Femur (tissue), 1 donor: Measurements from ENCODE around the gene MB21D2.
"Not testable (repeated sequence)": the region's sequence is repeated elsewhere in the genome, so short reads cannot be mapped to it uniquely, and the experiment has no call there.

Source experiments
- DNase-seq: peaks from one replicate; pipeline ENCODE4 v3.0.0-alpha.2; 2017

Gene MB21D2

GRCh38 chr3:192851821-192852372 is 65.8 kb downstream of the MB21D2 start:
- DNase-seq: peak; percentile 60

DNA sequence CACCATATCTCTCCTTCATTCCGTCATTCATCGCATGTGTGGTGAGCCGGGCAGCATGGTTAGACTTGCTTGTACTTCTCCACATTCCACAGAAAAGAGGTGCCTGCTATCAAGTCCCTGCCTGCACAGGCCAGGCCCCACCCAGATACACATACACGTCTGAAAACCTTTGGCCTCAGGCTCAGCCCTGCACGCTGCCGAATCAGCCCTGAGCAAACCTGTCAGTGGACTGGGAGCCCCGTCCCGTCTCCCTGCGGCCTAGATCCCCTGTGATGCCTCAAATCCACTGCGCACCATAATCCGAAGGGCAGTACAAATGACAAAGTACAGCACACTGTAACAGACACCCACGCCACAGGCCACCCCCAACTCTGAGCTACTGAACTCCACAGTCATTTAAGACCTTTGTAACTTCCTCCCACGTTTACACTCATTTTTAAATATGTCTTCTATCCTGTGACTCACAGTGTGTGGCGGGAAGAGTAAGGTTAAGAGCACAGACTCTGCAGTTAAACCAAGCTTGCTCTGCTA is 67.1 kb downstream of the MB21D2 start:
- no peak for DNase-seq

- DNase-seq: not testable (repeated sequence)
Measured at GRCh38 chr3:192849821-192850220, 67.8 kb downstream of the MB21D2 start.

GRCh38 chr3:192848371-192849233 is 69.1 kb downstream of the MB21D2 start:
- no peak for DNase-seq

- DNase-seq: no peak
Measured at GRCh38 chr3:192847941-192848340, 69.7 kb downstream of the MB21D2 start.

GRCh38 chr3:192845526-192845855 is 72.2 kb downstream of the MB21D2 start:
- DNase-seq: no peak

- DNase-seq: no peak
Measured at GRCh38 chr3:192844836-192845525, 72.7 kb downstream of the MB21D2 start.

- no peak for DNase-seq
Measured at GRCh38 chr3:192844486-192844765, 73.2 kb downstream of the MB21D2 start.

DNA sequence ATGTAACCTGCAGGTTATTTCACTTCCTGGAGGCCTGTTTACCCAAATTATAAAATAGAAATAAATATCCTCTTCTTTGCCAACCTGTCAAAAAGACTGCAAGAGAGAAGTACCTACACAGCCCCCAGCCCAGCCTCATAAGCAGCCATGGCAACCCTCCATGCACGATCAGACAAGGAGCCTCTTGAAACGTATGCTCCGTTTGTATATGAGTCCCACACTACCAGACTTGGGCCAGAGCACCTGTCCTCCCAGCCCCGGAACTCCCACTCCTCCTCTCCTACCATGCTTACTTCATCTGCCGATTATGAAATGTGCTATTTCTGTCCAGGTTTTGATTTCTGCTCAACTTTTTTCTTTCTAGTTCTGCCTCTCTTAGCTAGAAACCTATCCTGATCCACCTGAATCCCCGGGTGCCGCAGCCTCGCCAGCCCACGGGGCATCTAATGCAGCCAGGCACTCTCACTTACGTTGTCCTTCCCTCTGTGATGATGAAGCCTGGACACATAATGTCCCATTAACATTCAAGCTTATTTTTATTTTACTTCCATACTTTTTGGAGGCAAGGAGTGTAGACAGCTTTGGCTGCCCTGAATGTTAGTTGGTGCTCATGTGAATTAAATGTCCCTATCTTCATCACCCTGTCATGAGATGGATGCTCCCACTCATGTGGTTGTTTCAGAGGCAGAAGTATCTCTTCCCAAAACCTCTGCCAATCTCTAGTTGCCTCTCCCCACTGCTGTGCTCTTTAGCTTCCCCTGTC is 73.8 kb downstream of the MB21D2 start:
- DNase-seq: no peak

- DNase-seq: no peak
Measured at GRCh38 chr3:192843119-192843518, 74.5 kb downstream of the MB21D2 start.

DNA sequence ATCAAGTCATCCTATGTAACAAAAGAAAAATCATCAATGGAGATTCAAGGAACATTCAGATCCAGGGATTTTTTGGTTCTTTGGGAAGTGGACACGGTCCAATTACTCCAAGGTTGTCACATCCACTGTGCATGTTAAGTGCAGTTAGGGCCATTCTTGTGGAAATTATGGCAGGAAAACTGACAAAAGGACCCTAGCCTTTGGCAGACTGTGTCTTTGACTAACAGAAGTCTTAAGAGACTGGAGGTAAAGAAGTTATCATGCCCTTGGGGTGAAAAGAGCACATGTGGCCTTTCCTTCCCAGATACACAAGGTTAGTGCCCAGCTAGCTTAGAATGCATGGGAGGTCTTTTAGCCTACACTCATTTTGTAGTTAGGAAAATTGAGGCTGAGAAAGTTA is 74.9 kb downstream of the MB21D2 start:
- no peak for DNase-seq

GRCh38 chr3:192842138-192842537 is 75.5 kb downstream of the MB21D2 start:
- DNase-seq: no peak

DNA sequence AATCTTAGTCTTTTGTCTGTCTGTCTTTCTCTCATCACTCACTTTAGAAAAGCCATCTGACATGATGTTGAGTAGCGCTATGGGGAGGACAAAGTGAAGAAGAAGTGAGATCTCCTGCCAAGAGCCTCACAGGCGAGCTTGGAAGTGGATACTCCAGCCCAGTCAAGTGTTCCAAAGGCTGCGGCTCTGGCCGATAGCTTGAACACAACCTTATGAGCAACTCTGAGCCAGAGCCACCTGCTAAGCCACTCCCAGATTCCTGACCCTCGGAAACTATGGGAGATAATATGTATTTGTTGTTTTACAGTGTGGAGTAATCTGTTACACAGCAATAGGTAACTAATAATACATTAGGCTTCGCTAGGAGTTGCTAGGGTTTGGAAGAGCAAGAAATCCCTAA is 76.2 kb downstream of the MB21D2 start:
- DNase-seq: no peak

- DNase-seq: no peak
Measured at GRCh38 chr3:192840143-192840836, 77.4 kb downstream of the MB21D2 start.

GRCh38 chr3:192835818-192836815 is 81.5 kb downstream of the MB21D2 start:
- no peak for DNase-seq

GRCh38 chr3:192834428-192834827 is 83.2 kb downstream of the MB21D2 start:
- DNase-seq: no peak

DNA sequence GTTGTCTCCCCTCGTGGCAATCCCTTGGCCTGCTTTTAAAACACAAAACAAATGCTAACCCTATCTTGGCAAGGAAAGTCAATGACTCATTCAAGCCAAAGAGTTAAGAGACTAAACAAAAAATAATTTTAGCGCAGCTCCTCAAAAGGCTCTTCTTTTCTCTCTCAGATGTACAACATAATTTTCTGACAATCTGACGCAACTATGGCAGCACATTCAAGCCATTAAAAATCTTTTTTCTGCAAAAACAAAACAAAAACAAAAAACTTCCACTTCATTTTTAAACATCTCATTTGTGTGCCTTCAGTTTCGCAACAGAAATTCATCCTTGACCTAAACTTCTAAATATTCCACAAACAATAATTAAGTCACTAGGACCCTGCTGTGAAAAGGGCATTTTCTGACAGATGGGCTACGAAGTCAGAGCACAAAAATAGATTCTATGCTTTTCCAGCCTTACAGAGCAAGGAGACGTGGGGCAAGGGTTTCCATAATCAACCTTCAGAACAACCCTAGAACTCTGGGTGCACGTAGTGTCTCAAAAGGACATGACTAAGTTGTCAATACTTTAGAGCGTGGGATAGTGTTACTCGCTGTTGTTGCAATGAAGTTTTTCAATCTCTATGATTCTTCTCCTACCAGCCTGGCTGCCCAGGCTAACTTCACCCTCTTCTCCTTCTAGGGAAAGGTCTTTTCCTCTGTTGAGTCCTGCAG is 84.3 kb downstream of the MB21D2 start:
- no peak for DNase-seq

- DNase-seq: no peak
Measured at GRCh38 chr3:192831801-192832347, 85.8 kb downstream of the MB21D2 start.

- no peak for DNase-seq
Measured at GRCh38 chr3:192831111-192831644, 86.5 kb downstream of the MB21D2 start.
